MM.1S (cell line): ENCODE data around the gene CNNM1.

Experiments
- DNase-seq: peaks from one replicate; pipeline ENCODE4 v3.0.0-alpha.2; 2015
- H2AFZ ChIP-seq: fragments of 300-600 bp; sonication (generic); 2 replicates; pipeline ENCODE4 v1.6.0; 2016; ENCODE audit warnings: antibody characterized with exemption, low read length
- H3F3A ChIP-seq: fragments of 300-600 bp; sonication (generic); 2 replicates; pipeline ENCODE4 v1.6.1; 2016; ENCODE audit warnings: mild to moderate bottlenecking, antibody characterized with exemption, low read length, moderate library complexity, mixed read lengths; ENCODE audit not compliant: insufficient read depth
- H3K27ac ChIP-seq: fragments of 300-600 bp; sonication (generic); 2 replicates; pipeline ENCODE4 v1.5.1; 2016; ENCODE audit warnings: mild to moderate bottlenecking, low read length
- H3K27me3 ChIP-seq: fragments of 300-600 bp; sonication (generic); replicated peaks from 2 replicates; pipeline ENCODE4 v1.6.0; 2016; ENCODE audit warnings: low read length; ENCODE audit not compliant: insufficient read depth
- H3K36me3 ChIP-seq: fragments of 300-600 bp; sonication (generic); replicated peaks from 2 replicates; pipeline ENCODE4 v1.6.1; 2016; ENCODE audit warnings: mild to moderate bottlenecking, low read length, mixed read lengths; ENCODE audit not compliant: insufficient read depth
- H3K4me1 ChIP-seq: fragments of 300-600 bp; sonication (generic); 2 replicates; pipeline ENCODE4 v1.6.1; 2016; ENCODE audit warnings: low read length, mixed read lengths
- H3K4me2 ChIP-seq: fragments of 300-600 bp; sonication (generic); 2 replicates; pipeline ENCODE4 v1.6.0; 2016; ENCODE audit warnings: low read depth, low read length
- H3K4me3 ChIP-seq: fragments of 300-600 bp; sonication (generic); 2 replicates; pipeline ENCODE4 v1.5.1; 2016; ENCODE audit warnings: low read length, mixed read lengths
- H3K79me2 ChIP-seq: fragments of 300-600 bp; sonication (generic); 2 replicates; pipeline ENCODE4 v1.6.1; 2016; ENCODE audit warnings: mixed run types, low read length, mixed read lengths
- H3K9ac ChIP-seq: fragments of 300-600 bp; sonication (generic); 2 replicates; pipeline ENCODE4 v1.6.1; 2016; ENCODE audit warnings: low read length, mixed read lengths
- H3K9me2 ChIP-seq: fragments of 300-600 bp; sonication (generic); replicated peaks from 2 replicates; pipeline ENCODE4 v1.6.1; 2016; ENCODE audit warnings: mild to moderate bottlenecking, low read length, mixed read lengths; ENCODE audit not compliant: insufficient read depth
- H3K9me3 ChIP-seq: fragments of 300-600 bp; sonication (generic); replicated peaks from 2 replicates; pipeline ENCODE4 v1.6.1; 2016; ENCODE audit warnings: mild to moderate bottlenecking, low read length, mixed read lengths; ENCODE audit not compliant: insufficient read depth
- H4K20me1 ChIP-seq: fragments of 300-600 bp; sonication (generic); 2 replicates; pipeline ENCODE4 v1.6.1; 2016; ENCODE audit warnings: mild to moderate bottlenecking, low read length, moderate library complexity, mixed read lengths; ENCODE audit not compliant: insufficient read depth
- CTCF ChIP-seq: fragments of 300-600 bp; sonication (generic); IDR thresholded peaks from 2 replicates; pipeline ENCODE4 v1.5.1; 2016; ENCODE audit warnings: antibody characterized with exemption, low read length, mixed read lengths
- EZH2 ChIP-seq: fragments of 300-600 bp; sonication (generic); optimal IDR thresholded peaks from 2 replicates; pipeline ENCODE3; 2017; ENCODE audit warnings: low read depth, mild to moderate bottlenecking, antibody characterized with exemption, low read length, mixed read lengths
- EZH2phosphoT487 ChIP-seq: fragments of 300-600 bp; sonication (generic); IDR thresholded peaks from 2 replicates; pipeline ENCODE4 v1.6.1; 2018; ENCODE audit warnings: antibody characterized with exemption, low read length

The CNNM1 gene

GRCh38 chr10:99412099-99412498 lies 82.9 kb downstream of the CNNM1 start:
- Histone ChIP-seq H3K9ac (no peak overlapping the region), H3F3A (no peaks in the 10 kb centered on the region), H3K27me3 (no peaks in the 10 kb centered on the region), H3K27ac (no peak overlapping the region), H3K79me2 (peaks cover 43% of the 10 kb centered on the region), H3K9me2 (no peaks in the 10 kb centered on the region), H3K4me2 (no peak overlapping the region), H2AFZ (no peak overlapping the region), H3K36me3 (no peaks in the 10 kb centered on the region), H4K20me1 (no peaks in the 10 kb centered on the region), H3K9me3 (no peaks in the 10 kb centered on the region), H3K4me3 (no peak overlapping the region), H3K4me1 (no peaks in the 10 kb centered on the region)
- no peak for DNase-seq
- TF ChIP-seq EZH2phosphoT487 (no peak), EZH2 (no peak), CTCF (no peak)

DNA sequence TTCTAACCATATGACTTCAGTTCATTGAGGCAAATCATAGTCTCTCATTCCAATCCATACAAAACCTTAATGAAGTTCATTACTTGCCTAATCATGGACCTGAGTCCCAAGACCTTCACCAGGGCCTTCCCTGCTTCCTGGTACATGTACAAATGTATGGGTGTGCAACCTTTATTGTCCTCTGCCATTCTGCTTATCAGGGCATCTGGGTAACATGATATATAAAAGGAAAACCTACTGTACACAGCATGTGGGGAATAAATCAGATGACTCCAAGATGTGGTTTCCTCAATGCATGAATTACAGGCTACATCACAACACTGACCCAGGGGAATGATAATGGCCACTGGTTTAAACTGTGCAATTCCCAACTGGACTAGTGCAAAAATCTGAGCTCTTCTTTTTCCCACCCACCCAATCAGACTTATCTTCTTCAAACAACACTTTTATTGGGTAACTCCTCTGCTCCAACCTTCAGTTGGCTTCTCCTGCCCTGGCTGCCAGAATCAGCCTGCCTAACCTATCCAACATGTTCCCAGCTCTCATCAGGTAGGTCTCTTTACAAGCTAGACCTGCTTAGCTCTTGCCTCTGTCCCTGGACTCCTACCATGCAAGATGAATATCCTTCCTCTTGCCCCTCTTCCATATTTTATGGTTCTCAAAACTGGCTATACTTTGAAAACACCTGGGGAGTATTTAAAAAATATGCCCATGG lies 89.9 kb downstream of the CNNM1 start:
- Histone ChIP-seq H3K36me3 (peaks cover 21% of the 10 kb centered on the region; the same call in 1 of the 2 replicates), H4K20me1 (no peaks in the 10 kb centered on the region)
- no peak for TF ChIP-seq CTCF
- TF ChIP-seq EZH2, result no peak
- no peak for TF ChIP-seq EZH2phosphoT487

DNA sequence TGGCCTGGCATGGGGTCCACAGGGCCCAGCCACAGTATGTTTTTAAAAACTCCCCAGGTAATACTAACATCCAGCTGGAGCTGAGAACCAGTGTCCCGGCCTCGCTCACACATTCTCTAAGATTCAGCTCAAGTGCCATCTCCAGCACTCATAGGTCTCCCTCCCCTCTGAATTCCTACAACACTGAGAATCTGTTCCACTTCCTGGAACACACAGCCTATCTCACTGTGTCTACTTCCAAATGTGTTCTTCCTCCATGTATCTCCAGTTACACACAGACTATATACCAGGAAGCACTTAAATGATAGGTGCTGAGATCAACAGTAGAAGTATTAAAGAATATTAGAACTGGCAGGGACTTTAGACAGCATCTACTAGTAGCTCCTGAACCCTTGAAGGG lies 90.5 kb downstream of the CNNM1 start:
- Histone ChIP-seq H3F3A (no peaks in the 10 kb centered on the region), H3K36me3 (peaks cover 21% of the 10 kb centered on the region; the same call in 1 of the 2 replicates), H4K20me1 (no peaks in the 10 kb centered on the region), H3K9me3 (no peaks in the 10 kb centered on the region), H3K9me2 (no peaks in the 10 kb centered on the region), H3K4me2 (no peak overlapping the region), H3K27ac (no peak overlapping the region), H3K4me3 (no peak overlapping the region), H3K9ac (no peak overlapping the region), H3K4me1 (no peaks in the 10 kb centered on the region), H3K27me3 (no peaks in the 10 kb centered on the region), H3K79me2 (peaks cover 69% of the 10 kb centered on the region), H2AFZ (no peak overlapping the region)
- TF ChIP-seq CTCF, result no peak
- no peak for TF ChIP-seq EZH2
- no peak for TF ChIP-seq EZH2phosphoT487
- DNase-seq, result no peak

More for the DNA sequence above, 89.9 kb downstream of the CNNM1 start:
- Histone ChIP-seq H3K4me2 (no peak overlapping the region), H3K4me3 (no peak overlapping the region), H3K79me2 (peaks cover 63% of the 10 kb centered on the region), H3K9ac (no peak overlapping the region), H3F3A (no peaks in the 10 kb centered on the region), H3K9me2 (no peaks in the 10 kb centered on the region), H3K9me3 (no peaks in the 10 kb centered on the region), H3K27me3 (no peaks in the 10 kb centered on the region), H3K4me1 (no peaks in the 10 kb centered on the region), H3K27ac (no peak overlapping the region), H2AFZ (no peak overlapping the region)
- no peak for DNase-seq
